ENCODE measurements around the gene KLF1.
"Not testable (repeated sequence)": the region's sequence is repeated elsewhere in the genome, so short reads cannot be mapped to it uniquely, and the experiment has no call there.

KLF1 gene

DNA sequence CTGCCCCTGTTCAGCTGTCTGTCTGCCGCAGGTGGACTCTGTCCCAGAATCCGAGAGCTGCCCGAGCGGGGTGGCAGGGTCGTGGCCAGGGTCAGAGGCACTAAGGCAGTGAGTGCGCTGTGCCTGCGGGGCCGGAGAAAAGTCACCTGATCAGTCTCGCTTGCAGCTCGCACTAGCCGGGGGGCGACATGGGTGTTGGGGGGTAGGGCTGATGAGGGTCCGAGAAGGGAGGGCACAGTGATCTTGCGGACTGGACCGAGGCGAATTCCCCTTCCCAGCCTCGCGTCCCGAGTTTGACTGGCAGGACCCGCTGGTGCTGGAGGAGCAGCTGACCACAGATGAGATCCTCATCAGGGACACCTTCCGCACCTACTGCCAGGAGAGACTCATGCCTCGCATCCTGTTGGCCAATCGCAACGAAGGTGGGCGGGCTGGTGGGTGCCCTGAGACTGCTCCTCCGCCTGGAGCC, 4.6 kb upstream of the KLF1 start:
- no peak overlapping the region for H3K27ac ChIP-seq
- no peak for DNase-seq (ENCODE audit: low read depth, low spot score)

DNA sequence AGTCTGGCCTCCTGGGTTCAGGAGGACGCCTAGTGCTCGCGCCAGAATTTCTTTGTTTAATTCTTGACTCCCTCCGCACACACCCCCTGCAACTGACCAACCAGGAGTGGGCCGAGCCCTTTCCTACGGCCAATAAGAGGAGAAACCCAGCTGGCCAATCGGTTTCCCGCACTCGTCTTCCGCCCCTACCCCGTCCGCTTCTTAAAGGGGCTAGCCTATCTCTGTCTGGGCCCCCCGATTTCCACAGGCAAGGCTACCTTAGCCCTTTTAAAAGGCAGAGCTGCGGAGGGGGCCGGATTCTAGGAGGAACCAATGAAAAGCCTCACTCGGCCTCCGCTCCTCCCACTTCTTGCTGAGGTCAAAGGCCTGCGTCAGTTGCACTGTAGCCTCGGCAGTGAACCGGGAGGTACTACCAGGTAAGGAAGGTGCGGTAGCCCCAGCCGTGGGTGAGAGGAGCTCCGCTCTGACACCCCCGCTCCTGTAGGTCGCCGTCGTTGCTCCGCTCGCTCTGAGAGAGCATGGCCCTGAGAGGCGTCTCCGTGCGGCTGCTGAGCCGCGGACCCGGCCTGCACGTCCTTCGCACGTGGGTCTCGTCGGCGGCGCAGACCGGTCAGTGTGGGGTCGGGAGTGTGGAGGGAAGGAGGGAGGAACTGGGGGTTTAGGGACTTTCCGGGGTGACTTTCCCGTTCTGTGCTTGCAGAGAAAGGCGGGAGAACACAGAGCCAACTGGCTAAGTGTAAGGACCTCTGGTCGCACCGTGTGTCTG, 4.0 kb upstream of the KLF1 start, which contains the start of gene GCDH:
Gene GCDH (plus strand): TSS at position 374 of the 766 bp plus-strand sequence. CDS start 145 bp downstream, at position 519.
- no peak within 1 kb of the TSS for H3K27ac ChIP-seq
- peak; percentile 98 for DNase-seq (ENCODE audit: low read depth, low spot score)

DNA sequence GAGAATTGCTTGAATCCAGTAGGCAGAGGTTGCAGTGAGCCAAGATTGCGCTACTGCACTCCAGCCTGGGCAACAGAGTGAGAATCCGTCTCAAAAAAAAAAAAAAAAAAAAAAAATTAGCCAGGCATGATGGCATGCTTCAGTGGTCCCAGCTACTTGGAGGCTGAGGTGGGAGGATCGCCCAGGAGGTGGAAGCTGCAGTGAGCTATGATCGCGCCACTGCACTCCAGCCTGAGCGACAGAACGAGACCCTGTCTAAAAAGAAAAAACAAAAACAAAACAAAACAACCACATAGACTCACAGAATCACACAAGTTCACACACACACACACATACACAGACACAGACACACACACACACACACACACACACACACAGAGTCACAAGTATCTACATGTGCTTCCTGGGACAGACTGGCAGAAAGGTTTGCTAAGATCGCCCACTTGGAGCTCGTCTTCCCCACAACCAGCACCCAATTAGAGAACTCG, 3.3 kb upstream of the KLF1 start:
- H3K27ac ChIP-seq; DNase-seq (ENCODE audit: low read depth, low spot score): not testable (repeated sequence)

DNA sequence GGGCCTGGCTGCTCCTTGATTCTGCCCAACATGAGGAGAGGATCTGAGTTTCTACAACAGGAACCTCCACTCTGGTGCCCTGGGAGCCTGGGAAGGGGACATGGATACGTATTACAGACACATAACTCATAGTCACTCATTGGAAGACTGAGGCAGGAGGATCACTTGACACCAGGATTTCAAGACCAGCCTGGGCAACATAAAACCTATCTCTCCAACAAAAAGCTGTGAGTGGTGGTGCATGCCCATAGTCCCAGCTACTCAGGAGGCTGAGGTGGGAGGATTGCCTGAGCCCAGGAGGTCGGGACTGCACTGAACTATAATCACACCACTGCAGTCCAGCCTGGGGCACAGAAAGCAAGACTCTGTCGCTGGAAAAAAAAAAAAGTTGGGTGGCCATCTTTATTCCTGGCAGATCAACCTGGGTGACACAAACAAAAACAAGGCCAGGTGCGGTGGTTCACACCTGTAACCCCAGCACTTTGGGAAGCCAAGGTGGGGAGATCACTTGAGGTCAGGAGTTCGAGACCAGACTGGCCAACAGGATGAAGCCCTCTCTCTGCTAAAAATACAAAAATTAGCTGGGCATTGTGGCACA, 1.1 kb upstream of the KLF1 start:
- DNase-seq (ENCODE audit: low read depth, low spot score): no peak
- no peak overlapping the region for H3K27ac ChIP-seq

DNA sequence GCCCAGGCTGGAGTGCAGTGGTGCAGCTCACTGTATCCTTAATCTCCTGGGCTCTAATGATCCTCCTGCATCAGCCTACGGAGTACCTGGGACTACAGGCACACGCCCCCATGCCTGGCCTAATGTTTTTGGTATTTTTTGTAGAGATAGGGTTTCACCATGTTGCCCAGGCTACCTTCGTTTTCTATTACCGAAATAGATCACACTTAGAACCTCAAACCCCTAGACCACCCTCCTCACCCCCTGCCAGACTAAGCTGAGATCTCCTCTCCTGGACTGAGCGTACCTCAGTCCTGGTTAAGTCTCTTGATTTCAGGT, 391 bp downstream of the KLF1 start:
- H3K27ac ChIP-seq: no peak overlapping the region
- DNase-seq (ENCODE audit: low read depth, low spot score): no peak

DNA sequence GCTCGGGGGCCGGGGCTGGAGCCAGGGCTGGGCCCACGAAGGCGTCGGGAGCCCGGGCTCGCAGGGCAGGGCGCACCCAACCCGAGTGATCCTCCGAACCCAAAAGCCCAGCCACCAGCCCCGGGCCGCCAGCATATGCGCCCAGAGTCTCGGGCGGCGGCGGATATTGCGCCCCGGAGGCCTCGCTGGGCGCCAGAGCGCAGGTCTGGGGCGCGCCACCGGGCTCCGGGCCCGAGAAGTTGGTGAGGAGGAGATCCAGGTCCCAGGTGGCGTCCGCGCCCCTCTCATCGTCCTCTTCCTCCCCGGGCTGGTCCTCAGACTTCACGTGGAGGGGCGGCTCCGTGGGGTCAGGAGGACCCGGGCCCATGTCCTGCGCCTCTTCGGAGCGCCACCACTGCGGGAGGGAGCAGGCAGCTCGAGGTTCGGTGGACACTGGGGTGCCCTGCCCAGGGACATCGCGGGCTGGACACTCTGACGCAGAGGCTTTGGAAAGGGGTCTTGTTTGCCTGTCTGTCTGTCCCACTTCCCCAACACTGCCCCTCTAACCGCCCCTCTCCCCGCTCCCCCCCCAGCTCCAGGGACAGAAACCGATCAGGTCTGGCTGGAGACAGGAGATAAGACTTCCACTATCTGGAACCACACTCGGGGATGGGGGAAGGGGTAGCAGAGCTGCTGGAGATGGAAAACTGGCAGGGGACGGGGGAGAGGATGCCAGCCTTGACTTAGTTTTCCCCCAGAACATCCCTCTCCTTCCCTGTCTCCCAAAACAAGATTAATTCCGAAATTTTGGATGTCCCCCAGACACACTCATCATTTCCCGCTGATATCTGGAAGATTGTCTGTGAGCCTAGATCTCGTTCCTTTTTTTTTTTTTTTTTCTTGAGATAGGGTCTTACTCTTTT, 1.0 kb downstream of the KLF1 start:
- no peak overlapping the region for H3K27ac ChIP-seq
- DNase-seq (ENCODE audit: low read depth, low spot score): no peak

DNA sequence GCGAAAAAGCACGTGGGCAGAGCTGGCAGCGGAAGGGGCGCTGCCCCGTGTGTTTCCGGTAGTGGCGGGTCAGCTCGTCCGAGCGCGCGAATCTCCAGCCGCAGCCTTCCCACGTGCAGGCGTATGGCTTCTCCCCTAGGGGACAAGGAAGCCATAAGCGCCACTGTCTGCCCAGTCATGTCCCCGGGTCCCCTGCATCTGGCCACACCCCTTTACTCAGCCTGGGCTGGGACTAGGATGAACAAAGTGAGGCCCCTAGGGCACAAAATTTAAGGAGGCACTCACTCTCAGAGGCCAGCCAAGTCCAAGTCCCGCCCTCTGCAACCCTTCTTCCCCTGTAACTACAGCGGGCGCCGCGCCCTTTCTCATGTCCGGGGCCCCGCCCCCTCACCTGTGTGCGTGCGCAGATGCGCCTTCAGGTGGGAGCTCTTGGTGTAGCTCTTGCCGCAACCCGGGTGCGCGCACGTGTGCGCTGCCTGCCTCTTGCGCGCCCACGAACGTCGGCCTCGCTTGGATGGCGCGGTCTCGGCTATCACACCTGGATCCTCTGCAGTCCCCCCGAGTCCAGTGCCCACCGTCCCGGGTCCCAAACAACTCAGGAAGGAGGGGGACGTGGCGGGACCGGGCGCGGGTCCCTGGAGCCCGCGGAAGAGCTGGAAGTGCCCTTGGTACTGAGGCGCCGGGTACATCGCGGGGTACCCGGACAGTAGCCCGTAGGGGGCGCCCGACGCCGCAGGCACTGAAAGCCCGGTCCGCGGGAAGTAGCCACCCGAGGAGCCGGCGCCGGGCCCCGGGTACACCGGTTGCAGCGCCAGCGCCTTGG, 1.9 kb downstream of the KLF1 start:
- H3K27ac ChIP-seq: no peak overlapping the region
- DNase-seq (ENCODE audit: low read depth, low spot score): no peak

DNA sequence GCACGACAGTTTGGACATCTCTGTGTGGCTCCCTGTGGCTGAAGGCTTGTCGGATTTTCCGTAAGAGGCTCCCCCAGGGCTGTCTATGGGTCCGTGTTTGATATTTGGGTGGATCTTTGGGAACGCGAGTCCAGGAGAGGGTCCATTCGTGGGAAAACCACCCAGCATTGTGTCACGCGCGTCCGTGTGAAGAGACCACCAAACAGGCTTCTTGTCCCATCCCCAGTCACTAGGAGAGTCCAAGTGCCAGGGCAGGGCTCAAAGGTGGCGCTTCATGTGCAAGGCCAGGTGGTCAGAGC, 2.4 kb downstream of the KLF1 start:
- H3K27ac ChIP-seq: no peak overlapping the region
- DNase-seq (ENCODE audit: low read depth, low spot score): no peak

DNA sequence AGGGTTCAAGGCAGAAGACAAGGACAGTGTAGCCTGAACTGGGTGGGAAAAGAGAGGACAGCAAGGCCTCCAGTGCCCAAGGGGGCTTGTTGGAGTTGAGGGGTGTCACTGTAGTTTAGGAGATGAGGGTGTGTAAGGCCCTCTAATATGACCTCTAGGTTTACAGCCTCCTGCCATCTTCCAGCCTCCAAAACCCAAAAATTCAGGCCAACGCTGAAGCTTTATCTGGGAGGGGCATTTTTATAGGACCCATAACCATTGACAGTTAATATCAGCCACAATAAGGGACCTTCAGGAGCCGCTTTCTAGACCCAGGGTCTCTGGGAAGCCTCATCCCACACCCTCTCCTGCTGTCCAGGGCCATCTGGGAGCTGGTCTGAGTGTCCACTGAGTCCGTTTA, 2.8 kb downstream of the KLF1 start:
- no peak overlapping the region for H3K27ac ChIP-seq
- no peak for DNase-seq (ENCODE audit: low read depth, low spot score)

DNA sequence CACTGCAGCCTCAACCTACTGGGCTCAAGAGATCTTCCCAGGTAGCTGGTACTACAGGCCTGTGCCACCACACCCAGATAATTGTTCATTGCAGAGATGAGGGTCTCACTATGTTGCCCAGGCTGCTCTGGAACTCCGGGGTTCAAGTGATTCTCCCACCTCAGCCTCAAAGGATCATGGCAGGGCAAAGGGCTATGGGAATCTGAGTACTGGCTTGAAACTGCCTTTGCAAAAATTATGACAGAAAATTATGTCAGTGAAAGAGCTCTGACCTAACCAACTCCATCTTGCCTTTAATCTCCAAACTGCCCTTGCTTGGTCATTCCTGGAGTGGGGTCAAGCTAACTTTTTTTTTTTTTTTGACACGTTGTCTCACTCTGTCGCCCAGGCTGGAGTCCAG, 4.4 kb downstream of the KLF1 start:
- H3K27ac ChIP-seq: no peak overlapping the region
- DNase-seq (ENCODE audit: low read depth, low spot score): no peak

DNA sequence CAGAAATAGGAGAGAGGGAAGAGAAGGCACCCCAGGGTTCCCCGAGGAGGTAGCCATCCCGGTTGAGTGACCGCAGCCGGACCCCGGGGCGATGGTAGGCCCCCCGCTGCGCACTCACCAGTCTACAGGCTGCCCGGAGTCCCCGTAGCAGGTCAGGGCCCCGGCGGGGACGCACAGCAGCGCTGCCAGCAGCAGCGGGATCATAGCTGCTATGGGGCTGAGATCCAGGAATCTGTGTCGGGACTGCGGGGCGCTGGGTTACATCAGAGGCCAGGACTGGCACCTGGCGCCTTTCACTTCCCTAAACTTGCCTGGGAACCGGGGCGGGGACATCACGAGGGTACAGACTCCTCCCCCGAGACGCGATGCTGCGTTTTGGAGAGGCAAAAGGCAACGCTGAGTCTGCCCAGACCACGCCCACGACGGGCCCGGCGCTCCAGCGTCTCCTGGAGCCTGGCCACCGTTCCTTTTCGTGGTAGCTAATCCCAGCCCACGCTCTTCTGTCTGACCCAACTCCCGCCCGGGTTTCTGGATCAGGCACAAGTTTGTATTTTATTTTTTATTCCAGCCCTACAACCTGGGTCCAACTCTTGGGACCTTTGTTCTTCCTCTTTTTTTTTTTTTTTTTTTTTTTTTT, 5.7 kb downstream of the KLF1 start, which contains the start of gene DNASE2:
Gene DNASE2 (minus strand): TSS at position 278 of the 637 bp plus-strand sequence. CDS start 74 bp downstream, at position 204.
- peak within 1 kb of the TSS; percentile 41 for H3K27ac ChIP-seq
- DNase-seq (ENCODE audit: low read depth, low spot score): peak; percentile 77

DNA sequence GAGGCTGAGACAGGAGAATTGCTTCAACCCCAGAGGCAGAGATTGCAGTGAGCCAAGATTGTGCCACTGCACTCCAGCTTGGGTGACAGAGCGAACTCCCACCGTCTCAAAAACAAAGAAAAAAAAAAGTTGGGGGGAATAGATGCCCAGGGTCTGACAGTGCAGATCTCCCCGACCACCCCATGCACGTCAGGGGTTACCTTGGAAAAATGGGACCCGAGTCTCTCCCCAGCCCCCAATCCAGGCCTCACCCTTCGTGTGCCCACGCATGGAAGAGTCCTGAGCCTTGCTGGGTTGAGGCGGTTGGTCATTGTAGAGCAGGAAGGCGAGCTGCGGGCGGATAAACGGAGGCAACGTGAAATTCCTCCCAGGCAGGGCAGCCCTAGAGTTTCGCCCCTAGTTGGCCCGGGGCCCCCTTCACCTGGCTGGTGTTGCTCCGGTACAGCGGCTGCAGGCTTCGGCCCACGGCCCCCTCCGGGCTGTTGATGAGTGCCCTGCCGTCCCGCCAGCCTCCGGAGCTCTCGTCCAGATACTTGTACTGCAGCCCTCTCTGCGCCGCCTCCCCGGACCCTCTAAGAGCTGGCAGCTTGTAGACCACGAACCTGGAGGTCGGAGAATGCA, 6.3 kb downstream of the KLF1 start:
- peak overlapping the region; percentile 41 for H3K27ac ChIP-seq
- no peak for DNase-seq (ENCODE audit: low read depth, low spot score)

DNA sequence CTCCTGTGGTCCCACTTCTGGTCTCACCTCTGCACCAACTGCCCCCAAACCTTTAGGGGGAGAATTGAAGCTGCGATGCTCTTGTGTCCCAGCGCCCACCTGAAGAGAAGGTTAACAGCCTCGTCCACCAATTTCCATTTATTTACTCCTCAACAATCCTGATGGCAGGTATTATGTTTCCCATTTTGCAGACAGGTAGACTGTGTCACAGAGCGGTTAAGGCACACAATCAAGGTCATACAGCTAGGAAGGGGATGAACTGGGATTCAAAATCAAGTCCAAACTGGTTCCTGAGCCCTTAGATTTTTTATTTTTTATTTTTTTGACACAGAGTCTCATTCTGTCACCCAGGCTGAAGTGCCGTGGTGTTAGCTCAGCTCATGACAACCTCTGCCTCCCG, 11.9 kb downstream of the KLF1 start:
- no peak overlapping the region for H3K27ac ChIP-seq
- no peak for DNase-seq (ENCODE audit: low read depth, low spot score)

DNA sequence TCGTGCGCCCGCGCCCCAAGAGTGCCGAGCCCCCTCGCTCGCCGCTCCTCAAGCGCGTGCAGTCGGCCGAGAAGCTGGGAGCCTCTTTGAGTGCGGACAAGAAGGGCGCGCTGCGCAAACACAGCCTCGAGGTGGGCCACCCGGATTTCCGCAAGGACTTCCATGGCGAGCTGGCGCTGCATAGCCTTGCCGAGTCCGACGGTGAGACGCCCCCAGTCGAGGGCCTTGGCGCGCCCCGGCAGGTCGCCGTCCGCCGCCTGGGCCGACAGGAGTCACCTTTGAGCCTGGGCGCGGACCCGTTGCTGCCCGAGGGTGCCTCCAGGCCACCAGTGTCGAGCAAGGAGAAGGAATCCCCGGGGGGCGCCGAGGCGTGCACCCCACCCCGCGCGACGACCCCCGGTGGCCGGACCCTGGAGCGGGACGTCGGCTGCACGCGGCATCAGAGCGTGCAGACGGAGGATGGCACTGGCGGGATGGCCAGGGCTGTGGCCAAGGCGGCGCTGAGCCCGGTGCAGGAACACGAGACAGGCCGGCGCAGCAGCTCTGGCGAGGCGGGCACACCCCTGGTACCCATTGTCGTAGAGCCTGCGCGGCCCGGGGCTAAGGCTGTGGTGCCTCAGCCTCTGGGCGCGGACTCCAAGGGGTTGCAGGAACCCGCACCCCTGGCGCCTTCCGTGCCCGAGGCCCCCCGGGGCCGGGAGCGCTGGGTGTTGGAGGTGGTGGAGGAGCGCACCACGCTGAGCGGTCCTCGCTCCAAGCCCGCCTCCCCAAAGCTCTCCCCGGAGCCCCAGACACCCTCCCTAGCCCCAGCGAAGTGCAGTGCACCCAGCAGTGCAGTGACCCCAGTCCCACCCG, 12.9 kb downstream of the KLF1 start:
- H3K27ac ChIP-seq: no peak overlapping the region
- no peak for DNase-seq (ENCODE audit: low read depth, low spot score)

DNA sequence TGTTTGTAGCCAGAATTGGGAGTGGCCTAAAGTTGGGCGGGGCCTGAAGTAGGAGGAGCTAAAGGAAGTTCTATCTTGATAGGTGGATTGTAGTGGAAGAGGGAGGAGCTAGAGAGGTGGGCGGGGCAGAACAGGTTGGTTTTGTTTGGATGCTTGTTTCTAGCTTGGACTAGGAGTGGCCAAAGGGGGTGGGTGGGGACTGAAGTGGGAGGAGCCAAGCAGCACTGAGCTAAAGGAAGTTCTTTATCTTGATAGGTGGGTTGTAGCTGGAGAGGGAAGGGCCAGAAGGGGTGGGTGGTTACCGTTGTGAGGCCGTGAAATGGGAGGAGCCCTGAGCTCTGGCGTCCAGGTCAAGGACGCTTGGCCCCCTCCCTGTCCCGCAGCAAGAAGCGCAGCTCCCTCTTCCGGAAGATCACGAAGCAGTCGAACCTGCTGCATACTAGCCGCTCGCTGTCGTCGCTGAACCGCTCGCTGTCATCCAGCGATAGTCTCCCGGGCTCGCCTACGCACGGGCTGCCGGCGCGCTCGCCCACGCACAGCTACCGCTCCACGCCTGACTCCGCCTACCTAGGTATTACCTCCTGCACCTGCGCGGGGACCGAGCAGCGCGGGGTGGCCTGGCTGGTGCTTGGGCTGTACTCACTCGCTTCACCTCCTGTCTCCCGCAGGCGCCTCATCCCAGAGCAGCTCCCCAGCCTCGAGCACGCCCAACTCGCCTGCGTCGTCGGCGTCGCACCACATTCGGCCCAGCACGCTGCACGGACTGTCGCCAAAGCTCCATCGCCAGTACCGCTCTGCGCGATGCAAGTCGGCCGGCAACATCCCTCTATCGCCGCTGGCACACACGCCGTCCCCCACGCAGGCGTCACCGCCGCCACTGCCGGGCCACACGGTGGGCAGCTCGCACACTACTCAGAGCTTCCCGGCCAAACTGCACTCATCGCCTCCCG, 13.8 kb downstream of the KLF1 start:
- no peak for DNase-seq (ENCODE audit: low read depth, low spot score)
- H3K27ac ChIP-seq: no peak overlapping the region

DNA sequence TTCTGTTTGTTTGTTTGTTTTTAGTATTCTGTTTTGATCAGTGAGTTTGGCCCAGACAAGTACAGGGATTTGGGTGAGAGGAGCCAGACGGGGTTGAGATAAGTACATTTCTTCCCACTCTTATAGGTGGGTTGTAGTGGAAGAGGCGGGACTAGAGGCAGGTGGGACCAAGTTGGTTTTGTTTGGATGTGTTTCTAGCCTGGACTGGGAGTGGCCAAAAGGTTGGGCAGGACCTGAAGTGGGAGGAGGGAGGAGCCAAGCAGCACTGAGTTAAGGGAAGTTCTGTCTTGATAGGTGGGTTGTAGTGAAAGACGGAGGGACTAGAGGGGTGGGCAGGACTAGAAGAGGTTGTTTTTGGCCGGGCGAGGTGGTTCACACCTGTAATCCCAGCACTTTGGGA, 14.7 kb downstream of the KLF1 start:
- no peak overlapping the region for H3K27ac ChIP-seq
- DNase-seq (ENCODE audit: low read depth, low spot score): no peak

DNA sequence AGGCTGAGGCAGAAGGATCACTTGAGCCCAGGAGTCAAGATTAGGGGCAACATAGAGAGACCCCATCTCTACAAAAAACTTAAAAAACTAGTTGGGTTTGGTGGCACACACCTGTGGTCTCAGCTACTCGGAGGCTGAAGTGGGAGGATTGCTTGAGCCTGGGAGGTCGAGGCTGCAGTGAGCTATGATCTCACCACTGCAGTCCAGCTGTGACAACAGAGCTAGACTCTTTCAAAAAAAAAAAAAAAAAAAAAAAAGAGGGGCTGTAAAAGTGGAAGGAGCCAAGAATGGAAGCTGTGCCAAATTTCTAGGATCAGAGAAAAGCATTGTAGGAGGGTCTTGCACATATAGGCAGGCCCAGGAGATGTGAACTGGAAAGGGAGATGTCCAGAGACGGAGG, 15.3 kb downstream of the KLF1 start:
- DNase-seq (ENCODE audit: low read depth, low spot score): no peak
- H3K27ac ChIP-seq: no peak overlapping the region
